Skin epidermis (tissue), 12 donors: Measurements from ENCODE around the gene SLC25A13.

Source experiments
- H3K27ac ChIP-seq, 21 experiments: fragments of 200-600 bp; sonication (generic) in 11 of 21; one replicate each; pipeline ENCODE4 v1.5.0; 2020; ENCODE audit warnings: mild to moderate bottlenecking in 3 of 21, inconsistent platforms in 2 of 21, moderate library complexity in 2 of 21
- H3K4me3 ChIP-seq, 7 experiments: fragments of 200-600 bp; sonication (generic) in 2 of 7; one replicate each; pipeline ENCODE4 v1.5.0; 2020; ENCODE audit warnings: inconsistent platforms in 2 of 7, mild to moderate bottlenecking in 2 of 7, moderate library complexity in 1 of 7

SLC25A13 gene

DNA sequence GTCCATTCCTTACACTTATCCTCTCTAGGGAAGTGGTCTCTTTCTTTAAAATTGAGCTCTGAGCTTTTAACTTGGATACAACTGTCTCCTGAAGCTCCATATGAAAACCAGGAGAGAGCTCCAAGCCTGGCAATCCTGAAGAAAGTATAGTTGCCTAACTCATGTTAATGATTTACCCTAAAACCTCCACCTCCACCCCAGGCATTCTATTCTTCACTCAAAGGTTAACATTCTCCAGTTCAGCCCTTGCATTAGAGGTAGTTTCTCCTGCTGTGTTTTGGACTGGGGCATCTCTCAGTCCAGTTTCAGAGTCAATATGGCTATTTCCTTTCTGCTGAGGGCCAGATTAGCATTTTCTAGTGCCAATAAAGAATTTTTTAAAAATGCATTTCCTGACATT is 195.5 kb downstream of the SLC25A13 start:
- Histone ChIP-seq H3K27ac (no peak overlapping the region), H3K4me3 (no peak overlapping the region)

DNA sequence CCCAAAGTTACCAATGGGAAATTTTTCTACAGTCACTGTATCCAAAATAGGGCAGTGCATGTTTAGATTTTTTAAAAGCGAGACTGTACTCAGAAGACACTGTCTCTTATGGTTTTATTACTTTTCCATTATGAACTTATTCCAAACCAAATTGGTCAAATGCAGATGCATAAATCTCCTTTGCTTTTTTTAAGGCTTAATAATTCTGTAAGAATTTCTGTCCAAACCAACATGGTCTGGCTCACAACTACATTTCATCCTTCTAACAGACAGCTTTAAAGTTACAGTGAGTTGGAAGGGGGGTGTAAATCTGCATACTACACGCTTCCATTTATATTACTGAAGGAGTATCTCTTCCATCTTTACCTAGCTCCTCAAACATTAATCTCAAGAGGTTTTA is 199.2 kb downstream of the SLC25A13 start:
- Histone ChIP-seq H3K27ac (no peak overlapping the region), H3K4me3 (no peak overlapping the region)

DNA sequence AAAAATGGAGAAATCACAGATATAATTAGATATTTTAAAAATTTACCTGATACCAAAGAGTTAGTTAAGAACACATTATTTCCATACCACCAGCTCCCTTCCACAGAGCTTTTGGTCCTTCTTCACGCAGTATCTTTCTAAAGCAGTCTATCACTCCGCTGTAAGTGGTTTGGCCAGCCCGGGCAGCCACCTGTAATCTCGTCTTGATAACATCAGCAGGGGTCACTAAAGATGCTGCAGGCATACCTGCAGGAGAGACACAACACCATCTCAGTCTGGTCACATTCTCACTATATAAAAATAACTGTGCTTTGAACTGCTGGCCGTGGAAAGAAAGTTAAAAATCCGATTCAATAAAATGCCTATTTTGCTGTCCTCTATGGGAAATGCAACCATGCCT is 200.1 kb downstream of the SLC25A13 start:
- Histone ChIP-seq H3K27ac (no peak overlapping the region), H3K4me3 (no peak overlapping the region)

DNA sequence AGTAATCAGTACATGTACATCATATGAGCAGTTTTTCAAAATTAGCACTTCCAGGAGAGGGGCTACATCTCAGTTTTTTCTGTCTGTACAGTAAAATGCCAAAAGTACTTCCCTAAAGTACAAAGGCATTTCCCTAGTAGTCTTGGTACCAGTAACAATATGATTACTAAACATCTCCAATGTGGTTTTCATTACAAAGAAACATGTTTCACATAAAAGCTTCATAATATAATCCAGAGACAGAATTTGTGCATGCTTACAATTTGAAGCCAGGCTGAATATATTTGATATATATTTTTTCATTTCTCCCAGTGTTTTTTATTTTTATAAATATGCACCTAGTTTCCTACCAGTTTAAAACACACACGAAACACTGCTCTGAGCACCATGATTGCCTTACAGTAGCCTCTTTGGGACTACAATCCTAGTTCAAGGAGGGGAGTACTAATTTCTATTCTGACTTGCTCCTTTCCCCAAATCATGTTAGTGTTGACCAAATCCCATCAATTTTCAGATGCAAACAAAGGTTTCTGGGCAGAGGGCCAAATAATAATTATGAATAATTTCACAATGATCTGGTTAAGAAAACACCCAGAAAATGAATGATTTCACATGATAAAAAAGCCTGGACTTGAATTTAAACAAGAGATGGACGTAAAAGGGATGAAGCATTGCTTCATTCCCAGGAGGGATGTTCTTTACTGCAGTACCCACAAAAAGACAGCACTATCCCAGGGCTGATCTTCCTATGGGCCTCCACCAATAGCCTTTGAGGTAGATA is 201.3 kb downstream of the SLC25A13 start:
- Histone ChIP-seq H3K4me3 (no peak overlapping the region), H3K27ac (no peak overlapping the region)

DNA sequence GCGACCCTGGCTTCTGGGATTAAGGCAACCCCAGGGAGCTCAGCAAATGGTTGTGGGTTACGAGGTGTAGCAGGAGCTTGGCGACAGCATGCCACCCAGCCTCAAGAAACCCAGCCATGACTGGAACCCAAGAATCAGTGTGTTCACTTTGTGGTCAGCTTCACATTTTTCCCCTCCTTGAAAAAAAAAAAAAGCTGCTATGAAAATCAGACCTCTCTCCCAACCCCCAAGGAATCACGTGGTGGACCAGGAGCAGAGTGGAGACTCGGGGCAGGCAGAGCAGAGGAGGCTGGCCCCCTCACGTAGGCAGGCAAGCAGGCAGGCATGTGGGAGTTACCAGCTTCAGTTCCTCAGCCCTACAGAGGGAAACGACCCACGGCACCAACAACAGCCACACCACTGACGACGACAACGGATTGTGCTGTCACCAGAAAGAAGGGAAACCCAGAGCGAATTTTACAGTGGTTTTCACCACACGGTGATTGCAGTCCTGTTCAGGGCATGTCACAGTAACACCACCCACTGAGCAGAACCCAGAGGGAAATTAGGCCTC is 203.4 kb downstream of the SLC25A13 start:
- Histone ChIP-seq H3K4me3 (no peak overlapping the region), H3K27ac (no peak overlapping the region)

DNA sequence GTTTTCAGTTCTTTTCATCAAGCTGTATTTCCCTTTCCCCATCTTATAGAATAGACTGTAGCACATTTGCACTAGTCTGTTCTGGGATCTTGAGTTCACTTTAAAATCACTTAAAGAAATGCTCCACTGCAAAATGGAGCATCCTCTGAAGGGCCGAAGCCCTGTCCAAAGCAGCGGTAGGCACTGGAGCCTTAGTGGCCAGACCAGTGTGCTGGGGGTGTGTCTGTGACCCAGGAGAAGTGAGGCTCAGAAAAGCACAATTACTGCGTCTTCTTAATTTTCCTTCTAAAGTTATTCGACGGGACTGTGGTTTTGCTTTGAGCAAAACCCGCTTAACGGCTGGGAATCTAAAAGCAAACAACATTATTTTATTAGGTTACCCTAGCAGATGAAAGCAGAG is 205.7 kb downstream of the SLC25A13 start:
- no peak overlapping the region for H3K27ac ChIP-seq
- H3K4me3 ChIP-seq: no peak overlapping the region

DNA sequence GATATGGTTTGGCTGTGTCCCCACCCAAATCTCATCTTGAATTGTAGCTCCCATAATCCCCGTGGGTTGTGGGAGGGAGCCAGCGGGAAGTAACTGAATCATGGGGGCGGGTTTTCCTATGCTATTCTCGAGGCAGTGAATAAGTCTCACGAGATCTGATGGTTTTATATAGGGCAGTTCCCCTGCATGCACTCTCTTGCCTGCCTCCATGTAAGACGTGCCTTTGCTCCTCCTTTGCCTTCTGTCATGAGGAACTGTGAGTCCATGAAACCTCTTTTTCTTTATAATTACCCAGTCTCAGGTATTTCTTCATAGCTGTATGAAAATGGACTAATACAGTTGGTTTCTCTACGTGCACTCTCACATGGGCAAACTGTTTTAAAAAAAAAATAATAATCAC is 207.7 kb downstream of the SLC25A13 start:
- Histone ChIP-seq H3K4me3 (no peak overlapping the region), H3K27ac (no peak overlapping the region)

DNA sequence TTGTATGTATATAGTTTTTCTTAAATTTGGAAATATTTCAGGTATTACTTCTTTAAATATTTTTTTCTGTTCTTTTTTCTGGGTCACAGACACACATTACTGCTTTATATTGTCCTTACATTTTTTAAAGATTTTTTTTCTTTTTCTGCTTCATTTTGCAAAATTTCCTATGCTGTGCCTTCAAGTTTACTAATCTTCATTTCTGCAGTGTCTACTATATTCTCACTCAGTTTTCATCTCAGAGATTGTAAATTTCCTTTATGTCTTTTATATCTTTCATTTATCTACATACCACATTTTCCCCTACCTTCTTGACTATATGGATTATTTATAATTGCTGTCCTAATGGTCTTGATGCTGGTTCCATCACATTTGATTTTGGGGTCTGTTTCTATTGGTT is 210.5 kb downstream of the SLC25A13 start:
- Histone ChIP-seq H3K27ac (no peak overlapping the region), H3K4me3 (no peak overlapping the region)

DNA sequence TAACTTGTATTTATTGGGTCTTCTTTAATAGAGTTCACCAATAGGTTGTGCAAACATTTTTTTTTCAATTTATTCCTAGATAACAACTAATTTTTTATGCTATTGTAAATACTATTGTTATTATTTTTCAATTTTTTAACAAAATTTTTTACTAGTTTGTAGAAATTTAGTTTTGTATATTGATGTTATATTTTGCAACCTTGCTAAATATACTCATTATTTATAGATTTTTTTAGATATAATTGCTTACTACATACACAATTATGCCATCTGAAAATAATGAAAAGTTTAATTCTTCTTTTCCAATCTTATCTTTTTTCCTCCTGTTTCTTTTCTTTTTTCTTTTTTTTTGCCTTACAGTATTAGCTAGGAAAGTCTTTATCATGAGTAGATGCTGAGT is 216.9 kb downstream of the SLC25A13 start:
- Histone ChIP-seq H3K27ac (no peak overlapping the region), H3K4me3 (no peak overlapping the region)

DNA sequence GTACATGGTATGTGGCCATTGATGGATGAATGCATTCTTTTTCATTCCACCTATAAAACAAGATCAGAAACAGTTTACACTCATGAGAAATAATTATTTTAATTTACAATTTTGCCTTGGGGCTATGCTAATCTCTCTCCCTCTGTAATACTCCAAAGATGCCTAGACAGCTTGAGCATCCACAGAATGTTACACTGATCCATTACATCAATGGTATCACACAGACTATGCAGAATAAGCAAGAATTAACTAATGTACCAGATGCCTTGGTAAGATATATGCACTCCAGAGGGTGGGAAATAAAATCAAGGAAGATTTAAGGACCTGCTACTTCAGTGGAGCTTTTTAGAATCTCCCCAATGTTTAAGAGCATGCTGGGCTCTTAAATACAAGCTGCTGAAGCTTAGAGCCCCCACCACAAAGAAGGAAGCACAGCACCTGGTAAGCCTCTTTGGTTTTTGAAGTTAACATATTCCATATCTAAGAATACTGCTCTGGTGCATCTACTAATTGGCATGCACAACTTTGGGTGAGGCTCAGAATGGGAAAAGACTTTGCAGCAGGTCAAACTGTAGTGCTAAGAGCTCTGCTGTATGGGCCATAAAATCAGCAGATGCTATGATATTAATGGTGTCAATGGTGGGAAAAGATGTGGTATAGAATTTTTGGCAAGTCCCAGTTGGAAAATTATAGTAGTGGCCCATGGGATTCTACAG is 219.6 kb downstream of the SLC25A13 start:
- H3K27ac ChIP-seq: no peak overlapping the region
- H3K4me3 ChIP-seq: no peak overlapping the region

DNA sequence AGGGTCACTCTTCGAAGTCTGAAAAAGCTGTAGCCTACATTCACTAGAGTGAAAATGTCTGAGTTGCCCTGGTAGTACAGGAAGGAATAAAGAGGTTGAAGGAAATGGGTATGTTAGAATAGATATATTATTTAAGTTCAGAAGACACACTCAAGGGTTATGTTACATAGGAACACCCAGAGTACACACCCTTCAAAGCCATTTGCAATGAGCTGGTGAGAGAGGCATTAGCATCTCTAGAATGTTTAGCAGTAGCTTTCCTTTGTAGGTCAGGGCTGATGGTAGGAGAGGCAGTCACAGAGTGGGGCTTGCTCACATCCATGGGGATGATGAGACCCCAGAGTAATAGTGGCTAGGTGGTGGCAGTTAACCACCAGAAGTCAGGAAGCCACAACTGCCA is 221.2 kb downstream of the SLC25A13 start:
- Histone ChIP-seq H3K27ac (no peak overlapping the region), H3K4me3 (no peak overlapping the region)

DNA sequence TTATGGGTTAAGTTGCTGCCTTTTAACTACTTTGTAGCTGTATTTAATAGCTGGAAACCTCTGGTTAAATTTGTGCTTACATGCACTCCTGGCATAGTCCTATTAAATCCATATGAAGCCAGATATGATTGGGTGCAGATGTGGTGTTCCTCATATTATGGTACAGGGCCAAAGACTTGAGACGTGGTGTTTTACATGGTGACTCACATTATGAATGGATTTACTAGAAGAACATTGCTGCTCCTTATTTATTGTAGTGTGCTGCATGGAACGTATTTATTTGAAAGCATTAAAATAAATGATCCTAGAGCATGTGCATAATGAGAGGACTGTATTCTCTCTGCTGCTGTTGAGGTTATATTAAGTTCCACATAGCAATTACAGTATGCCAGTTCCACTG is 224.1 kb downstream of the SLC25A13 start:
- Histone ChIP-seq H3K4me3 (no peak overlapping the region), H3K27ac (no peak overlapping the region)

DNA sequence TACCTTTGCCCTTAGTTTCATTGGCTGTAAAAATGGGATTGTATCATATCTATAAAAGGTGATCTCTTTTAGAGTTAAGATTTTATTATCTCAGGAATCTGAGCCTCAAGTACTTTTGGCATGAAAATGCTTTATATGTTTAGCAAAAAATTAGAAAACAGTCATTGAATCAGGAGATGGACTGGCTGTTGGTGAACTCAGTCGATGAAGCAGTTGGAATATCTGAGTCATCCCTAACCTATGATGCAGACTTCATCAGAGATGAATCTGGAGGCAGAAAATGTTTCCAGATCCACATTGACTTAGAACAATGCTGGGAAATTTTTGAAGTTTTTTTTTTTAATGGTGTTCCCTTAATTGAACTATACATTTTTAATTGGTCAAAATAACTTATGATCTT is 228.5 kb downstream of the SLC25A13 start:
- Histone ChIP-seq H3K27ac (no peak overlapping the region), H3K4me3 (no peak overlapping the region)

DNA sequence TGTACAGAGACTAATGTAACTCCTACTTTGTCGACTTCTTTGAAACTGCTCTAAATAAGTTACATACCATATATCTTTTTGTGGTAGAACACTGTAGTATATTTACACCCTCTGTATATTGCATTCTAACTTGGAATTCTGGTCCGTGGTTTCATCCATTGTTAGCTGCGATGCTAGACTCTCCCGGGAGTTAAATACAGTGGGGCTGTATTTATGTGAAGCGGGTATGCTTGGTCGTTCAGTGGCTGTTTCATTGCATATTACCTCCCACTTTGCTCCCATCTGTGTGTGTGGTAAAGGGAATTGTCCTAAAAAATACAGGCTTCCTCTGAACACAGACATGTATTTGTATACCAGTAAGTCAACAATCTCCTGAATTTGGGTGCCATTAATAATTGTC is 231.1 kb downstream of the SLC25A13 start:
- Histone ChIP-seq H3K4me3 (no peak overlapping the region), H3K27ac (no peak overlapping the region)

DNA sequence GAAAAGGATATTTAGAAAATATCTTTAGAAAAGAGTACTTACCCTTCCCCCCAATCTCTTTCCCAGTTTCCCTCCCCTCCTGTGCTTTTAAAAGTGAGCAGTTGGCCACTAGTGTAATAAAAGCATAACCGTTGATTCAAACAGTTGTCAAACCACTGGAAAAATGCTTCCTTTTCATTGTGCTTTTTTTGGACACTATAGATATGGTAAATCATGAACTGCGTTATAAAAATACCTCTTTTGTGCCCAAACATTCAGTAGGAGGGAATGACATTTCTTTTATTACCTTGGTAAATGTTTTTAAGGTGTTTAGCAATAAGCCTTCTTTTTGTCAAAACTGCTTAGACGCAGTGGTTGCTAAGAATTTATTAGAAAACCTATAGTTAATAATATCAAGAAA is 232.4 kb downstream of the SLC25A13 start:
- no peak overlapping the region for H3K4me3 ChIP-seq
- no peak overlapping the region for H3K27ac ChIP-seq

DNA sequence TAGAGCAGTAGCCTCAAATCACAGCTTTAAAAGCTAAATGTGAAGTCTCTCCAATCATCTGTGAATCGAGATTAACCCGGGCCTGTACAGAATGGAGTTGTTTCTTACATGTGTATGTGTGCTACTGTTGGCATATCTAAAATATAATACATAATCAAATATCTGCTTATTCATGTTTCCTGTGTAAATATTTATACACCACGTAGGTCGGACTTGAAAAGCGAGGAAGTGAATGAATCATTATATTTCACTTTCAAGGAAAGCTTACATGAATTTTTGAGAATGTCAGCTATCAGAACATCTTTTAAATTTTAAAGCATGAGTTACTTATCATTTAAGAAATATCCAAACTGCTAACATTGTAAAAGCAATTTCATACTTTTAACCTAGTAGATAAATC is 233.3 kb downstream of the SLC25A13 start:
- H3K27ac ChIP-seq: no peak overlapping the region
- no peak overlapping the region for H3K4me3 ChIP-seq

DNA sequence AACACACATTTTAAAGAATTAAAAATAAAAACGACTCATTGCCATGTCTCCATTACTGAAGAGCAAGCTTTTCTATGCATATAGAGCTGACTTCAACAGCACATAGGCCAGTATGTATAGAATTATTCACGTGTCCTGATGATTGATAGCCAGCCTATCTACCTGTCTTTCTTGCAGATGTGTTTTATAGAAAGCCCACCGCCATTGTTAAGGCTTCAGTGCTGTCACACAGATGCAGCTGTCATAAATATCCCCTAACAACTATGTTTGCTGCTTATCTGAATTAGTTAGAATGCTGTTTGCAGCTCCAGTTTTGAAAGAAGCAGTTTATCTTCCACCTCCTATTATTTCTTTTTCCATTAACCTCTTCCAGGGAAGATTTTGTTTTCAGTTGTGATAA is 235.9 kb downstream of the SLC25A13 start:
- Histone ChIP-seq H3K27ac (no peak overlapping the region), H3K4me3 (no peak overlapping the region)

DNA sequence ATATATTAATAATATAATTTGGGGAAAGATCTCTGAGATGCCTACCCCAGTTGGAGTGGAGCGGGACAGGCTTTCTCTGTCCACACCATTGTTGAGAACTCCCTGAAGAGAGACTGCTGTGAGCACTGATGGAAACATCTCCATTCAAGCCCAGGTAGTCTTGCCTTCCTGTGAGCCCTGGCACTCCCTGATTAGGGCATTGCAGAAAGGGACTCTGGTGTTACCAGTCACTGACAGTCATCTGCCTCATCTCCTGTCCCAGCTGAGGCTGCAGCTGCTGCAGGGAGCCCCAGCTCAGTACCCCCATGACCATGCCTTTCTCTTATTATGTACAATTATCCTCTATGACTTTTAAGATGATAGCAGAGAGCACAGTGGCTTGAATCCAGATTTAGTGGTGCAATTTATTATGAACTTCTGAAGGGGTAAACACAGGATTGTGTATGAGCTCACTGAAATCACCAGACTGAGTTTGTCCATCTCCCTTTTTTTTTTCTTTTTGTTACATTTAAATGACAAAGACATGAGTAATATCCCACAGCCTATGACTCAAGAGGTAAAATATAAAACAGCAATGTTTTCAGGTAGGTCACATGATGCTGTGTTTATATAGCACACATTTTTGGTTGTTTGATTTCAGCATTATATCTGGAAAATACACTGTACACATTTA is 236.9 kb downstream of the SLC25A13 start:
- no peak overlapping the region for H3K27ac ChIP-seq
- no peak overlapping the region for H3K4me3 ChIP-seq

DNA sequence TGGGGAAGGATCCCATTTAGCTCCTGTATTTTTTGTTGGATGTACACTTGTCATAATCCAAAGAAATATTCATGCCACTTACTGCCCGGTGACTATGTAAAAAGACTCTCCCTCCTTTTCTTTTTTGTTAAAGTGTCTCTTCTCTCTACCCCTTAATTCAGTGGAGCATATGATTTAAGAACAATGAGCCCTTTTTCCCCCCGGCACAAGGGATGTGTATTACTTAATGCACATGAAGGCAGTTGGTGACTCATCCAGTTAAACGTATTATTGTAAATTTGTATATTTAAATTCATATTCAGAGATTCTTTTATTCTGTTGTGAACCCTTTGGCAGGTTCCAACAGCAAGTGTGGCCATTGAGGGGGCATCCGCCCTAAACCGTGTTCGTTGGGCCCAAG is 241.9 kb downstream of the SLC25A13 start:
- Histone ChIP-seq H3K27ac (no peak overlapping the region), H3K4me3 (no peak overlapping the region)

DNA sequence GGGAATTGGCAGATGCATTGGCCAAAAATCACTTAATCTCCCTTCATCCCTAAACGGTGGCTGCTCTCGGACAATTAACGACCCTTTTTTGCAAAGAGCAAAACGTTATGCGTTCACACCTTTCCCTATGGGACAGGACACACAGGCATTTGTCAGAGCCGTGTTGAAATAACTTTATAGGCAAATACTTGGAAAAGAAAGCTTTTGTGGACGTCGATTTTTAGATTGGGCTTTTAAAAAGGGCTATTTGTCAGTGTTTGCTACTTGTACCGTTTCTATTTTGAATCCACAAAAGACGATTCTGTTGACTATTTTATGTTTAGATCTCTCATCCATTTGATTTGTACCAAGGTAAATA is 245.6 kb downstream of the SLC25A13 start:
- H3K4me3 ChIP-seq: peak overlapping the region in 3 of 7 experiments; percentile 22 to 34 (median 28)
- no peak overlapping the region for H3K27ac ChIP-seq
